Esophagus muscularis mucosa (tissue), 3 donors: ENCODE data around the gene ATP1A2.

Experiments
- POLR2A ChIP-seq: fragments of 450-650 bp; IDR thresholded peaks from one replicate; pipeline ENCODE4 v1.6.1; 2017; ENCODE audit warnings: antibody characterized with exemption, moderate library complexity, mild to moderate bottlenecking, low read depth
- TF ChIP-seq, protein P1 (sequence below), 3 experiments: fragments of 200-600 bp in 2 of 3; fragments of 450-650 bp in 1 of 3; sonication (generic) in 2 of 3; IDR thresholded peaks; one replicate each; pipeline ENCODE4 v1.5.1; 2017 to 2019; ENCODE audit warnings: antibody characterized with exemption in 3 of 3, mild to moderate bottlenecking in 2 of 3, moderate library complexity in 1 of 3

DNA sequence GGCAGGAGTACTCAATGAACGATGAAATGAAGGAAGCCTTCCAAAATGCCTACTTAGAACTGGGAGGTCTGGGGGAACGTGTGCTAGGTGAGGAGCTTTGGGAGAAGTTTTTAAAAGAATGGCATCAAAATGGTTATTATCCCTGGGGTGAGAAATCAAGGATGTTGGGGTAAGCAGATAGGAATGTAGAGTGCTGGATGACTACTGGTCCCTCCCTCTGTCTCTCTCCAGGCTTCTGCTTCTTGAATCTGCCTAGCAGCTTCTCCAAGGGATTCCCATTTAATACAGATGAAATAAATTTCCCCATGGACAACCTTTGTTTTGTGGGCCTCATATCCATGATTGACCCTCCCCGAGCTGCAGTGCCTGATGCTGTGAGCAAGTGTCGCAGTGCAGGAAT, 55.8 kb downstream of the ATP1A2 start:
- TF ChIP-seq, protein P1, sequence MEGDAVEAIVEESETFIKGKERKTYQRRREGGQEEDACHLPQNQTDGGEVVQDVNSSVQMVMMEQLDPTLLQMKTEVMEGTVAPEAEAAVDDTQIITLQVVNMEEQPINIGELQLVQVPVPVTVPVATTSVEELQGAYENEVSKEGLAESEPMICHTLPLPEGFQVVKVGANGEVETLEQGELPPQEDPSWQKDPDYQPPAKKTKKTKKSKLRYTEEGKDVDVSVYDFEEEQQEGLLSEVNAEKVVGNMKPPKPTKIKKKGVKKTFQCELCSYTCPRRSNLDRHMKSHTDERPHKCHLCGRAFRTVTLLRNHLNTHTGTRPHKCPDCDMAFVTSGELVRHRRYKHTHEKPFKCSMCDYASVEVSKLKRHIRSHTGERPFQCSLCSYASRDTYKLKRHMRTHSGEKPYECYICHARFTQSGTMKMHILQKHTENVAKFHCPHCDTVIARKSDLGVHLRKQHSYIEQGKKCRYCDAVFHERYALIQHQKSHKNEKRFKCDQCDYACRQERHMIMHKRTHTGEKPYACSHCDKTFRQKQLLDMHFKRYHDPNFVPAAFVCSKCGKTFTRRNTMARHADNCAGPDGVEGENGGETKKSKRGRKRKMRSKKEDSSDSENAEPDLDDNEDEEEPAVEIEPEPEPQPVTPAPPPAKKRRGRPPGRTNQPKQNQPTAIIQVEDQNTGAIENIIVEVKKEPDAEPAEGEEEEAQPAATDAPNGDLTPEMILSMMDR (IDR thresholded peaks at IDR 0.05): no peak
- TF ChIP-seq POLR2A: no peak
